Measurements from ENCODE around the gene CDC14A. TPM values are rescaled to one million over a fixed set of nuclear protein-coding genes. Genes with fewer than 3 reads are reported as not detected.
A peak's percentile ranks its signal among the peaks of the same experiment; 100 is the strongest.

The CDC14A gene
- total RNA-seq, 1 donor from 2014 or later: 8.7 TPM

DNA sequence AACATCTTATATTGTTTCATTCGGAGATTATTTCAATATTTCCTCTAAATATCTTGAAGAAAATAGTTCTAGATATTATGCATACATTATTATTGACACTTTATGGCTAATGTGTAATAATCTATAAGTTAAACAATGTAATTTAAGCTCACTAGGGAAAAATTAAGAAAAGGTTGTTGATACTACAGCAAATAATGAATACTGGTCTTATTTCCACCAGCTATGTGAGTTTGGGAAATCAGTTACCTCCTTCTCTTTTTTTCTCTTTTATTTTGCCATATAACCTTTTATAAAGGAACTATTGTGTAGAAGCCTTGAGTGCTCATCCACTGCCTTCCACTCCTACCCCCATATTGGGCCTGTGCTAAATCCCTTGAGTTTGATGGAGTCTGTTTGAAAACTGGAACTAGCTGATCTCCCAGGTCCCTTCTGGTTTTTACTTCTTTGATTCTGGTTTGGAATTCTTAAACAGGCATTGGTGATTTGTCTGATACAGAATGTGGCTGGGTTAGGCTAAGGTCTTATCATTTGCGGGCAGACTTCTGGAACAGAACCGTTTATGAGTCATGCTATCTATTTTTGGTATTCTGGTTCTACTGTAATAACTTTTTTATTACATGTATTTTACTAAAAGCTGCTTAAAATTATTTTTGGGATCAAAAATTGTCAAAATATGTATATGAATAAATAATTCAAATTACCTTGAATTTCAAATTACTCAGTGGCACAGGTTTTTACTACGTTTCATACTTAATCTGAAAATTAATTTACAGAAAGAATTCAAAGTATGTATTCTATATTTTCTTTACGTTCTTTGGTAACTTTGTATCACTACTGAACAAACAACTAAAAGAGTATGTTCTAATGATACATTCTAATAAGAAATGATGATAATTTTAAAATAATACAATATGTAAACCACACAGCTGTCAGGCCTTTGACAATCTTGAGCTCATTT lies 5.0 kb upstream of the CDC14A start:
- Histone ChIP-seq H3K4me3 (ENCODE audit: low read depth, low read length) (no peak overlapping the region), H3K27me3 (ENCODE audit: control insufficient read depth, insufficient read depth, low read length) (no peaks in the 10 kb centered on the region), H3K36me3 (ENCODE audit: control insufficient read depth, insufficient read depth, low read length) (no peaks in the 10 kb centered on the region)
- DNase-seq (ENCODE audit: low read depth): no peak
- TF ChIP-seq, protein P1, sequence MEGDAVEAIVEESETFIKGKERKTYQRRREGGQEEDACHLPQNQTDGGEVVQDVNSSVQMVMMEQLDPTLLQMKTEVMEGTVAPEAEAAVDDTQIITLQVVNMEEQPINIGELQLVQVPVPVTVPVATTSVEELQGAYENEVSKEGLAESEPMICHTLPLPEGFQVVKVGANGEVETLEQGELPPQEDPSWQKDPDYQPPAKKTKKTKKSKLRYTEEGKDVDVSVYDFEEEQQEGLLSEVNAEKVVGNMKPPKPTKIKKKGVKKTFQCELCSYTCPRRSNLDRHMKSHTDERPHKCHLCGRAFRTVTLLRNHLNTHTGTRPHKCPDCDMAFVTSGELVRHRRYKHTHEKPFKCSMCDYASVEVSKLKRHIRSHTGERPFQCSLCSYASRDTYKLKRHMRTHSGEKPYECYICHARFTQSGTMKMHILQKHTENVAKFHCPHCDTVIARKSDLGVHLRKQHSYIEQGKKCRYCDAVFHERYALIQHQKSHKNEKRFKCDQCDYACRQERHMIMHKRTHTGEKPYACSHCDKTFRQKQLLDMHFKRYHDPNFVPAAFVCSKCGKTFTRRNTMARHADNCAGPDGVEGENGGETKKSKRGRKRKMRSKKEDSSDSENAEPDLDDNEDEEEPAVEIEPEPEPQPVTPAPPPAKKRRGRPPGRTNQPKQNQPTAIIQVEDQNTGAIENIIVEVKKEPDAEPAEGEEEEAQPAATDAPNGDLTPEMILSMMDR (IDR thresholded peaks at IDR 0.05; ENCODE audit: insufficient read depth, low read length, poor library complexity, severe bottlenecking): no peak

DNA sequence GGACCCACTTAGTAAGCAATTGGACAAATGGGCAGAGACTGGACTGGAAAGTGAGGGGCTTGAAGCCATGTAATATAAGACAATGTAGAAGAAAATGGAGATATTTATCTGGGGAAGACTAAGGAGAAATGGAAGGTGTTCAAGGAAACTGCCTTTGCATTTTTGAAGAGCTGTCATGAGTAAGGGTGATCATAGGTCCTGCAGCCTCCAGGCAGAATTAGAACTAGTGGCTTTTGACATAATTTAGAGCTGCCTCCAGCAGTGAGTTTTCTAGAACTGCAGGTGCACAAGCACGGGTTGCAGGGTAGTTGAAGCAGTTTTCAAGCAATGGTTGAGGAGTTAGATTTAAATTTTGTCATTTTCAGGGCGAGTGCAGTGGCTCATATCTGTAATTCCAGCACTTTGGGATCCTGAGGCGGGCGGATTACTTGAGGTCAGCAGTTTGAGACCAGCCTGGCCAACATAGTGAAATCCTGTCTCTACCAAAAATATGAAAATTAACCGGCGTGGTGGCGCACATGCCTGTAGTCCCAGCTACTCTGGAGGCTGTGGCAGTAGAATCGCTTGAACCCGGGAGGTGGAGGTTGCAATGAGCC lies 3.7 kb upstream of the CDC14A start:
- Histone ChIP-seq H3K4me3 (ENCODE audit: low read depth, low read length) (no peak overlapping the region), H3K27me3 (ENCODE audit: control insufficient read depth, insufficient read depth, low read length) (no peaks in the 10 kb centered on the region)
- TF ChIP-seq, protein P1 (IDR thresholded peaks at IDR 0.05; ENCODE audit: insufficient read depth, low read length, poor library complexity, severe bottlenecking): no peak

DNA sequence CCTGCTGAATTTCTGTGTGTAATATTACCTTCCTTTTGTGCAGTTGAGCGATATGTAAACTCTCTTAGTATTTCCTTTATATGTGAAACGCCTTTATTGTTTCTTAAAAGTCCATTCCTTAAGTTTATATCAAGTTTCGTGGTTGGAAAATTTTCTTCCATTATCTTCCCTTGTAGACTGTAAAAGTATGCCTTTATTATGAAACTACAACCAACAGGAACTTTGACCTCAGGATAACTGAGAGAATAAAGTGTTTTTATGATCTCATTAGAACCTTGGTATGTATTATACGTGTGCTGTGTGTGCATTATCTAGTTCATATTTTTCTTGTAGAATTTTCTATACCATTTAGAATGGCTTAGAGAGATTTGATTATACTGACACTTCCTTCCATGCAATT lies 3.1 kb upstream of the CDC14A start:
- DNase-seq (ENCODE audit: low read depth): no peak
- Histone ChIP-seq H3K36me3 (ENCODE audit: control insufficient read depth, insufficient read depth, low read length) (no peaks in the 10 kb centered on the region), H3K4me3 (ENCODE audit: low read depth, low read length) (no peak overlapping the region), H3K27me3 (ENCODE audit: control insufficient read depth, insufficient read depth, low read length) (no peaks in the 10 kb centered on the region)
- TF ChIP-seq, protein P1 (IDR thresholded peaks at IDR 0.05; ENCODE audit: insufficient read depth, low read length, poor library complexity, severe bottlenecking): no peak

More for the DNA sequence above, 3.7 kb upstream of the CDC14A start:
- DNase-seq (ENCODE audit: low read depth): no peak
- no peaks in the 10 kb centered on the region for H3K36me3 ChIP-seq (ENCODE audit: control insufficient read depth, insufficient read depth, low read length)

DNA sequence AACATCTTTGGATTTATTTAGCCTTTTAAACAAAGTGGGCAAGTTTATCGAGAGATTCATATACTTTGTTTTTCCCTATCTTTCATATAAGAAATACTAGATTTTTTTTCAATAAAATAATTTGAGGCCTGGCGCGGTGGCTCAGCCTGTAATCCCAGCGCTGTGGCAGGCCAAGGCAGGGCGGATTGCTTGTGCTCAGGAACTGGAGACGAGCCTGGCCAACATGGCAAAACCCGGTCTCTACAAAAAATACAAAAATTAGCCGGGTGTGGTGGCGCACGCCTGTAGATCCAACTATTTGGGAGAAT lies 1.6 kb upstream of the CDC14A start:
- TF ChIP-seq, protein P1 (IDR thresholded peaks at IDR 0.05; ENCODE audit: insufficient read depth, low read length, poor library complexity, severe bottlenecking): no peak
- DNase-seq (ENCODE audit: low read depth): no peak
- Histone ChIP-seq H3K4me3 (ENCODE audit: low read depth, low read length) (peak overlapping the region; percentile 64), H3K27me3 (ENCODE audit: control insufficient read depth, insufficient read depth, low read length) (no peaks in the 10 kb centered on the region), H3K36me3 (ENCODE audit: control insufficient read depth, insufficient read depth, low read length) (no peaks in the 10 kb centered on the region)

DNA sequence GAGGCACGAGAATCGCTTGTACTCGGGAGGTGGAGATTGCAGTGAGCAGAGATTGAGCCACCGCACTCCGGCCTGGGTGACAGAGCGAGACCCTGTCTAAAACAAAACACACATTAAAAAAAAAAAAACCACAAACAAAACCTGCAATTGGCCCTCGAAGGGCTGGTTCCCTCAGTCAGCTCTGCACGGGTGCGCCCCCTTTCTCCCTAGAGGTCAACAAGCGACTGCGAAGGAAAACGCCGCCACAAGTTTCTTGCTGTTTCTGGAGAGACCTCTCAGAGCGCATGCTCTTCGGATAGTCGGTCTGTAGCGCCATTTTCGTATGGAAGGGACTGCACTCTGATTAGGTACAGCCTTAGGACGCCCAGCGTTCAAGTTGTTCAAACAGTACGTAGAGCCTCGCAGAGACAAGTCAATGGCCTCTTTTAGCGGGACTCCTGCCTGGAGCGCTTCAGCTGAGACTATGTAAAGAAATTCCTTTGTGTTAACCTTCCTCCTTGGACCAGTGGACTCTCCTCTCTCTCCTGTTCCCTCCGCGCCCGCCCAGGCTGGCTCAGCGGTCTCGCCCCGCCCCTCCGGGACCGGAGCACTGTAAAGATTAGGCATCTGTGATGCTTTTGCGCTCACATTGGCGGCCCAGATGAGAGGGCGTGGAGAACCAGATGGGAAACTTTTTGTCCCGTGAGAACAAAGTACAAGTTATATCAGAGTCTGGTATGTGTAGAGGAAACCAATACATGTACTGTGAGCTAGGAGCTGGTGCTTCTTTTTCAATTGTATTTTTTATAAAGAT lies 1.0 kb upstream of the CDC14A start:
- TF ChIP-seq, protein P1 (IDR thresholded peaks at IDR 0.05; ENCODE audit: insufficient read depth, low read length, poor library complexity, severe bottlenecking): peak; percentile 36

More for the DNA sequence above, 1.0 kb upstream of the CDC14A start:
- Histone ChIP-seq H3K27me3 (ENCODE audit: control insufficient read depth, insufficient read depth, low read length) (no peaks in the 10 kb centered on the region), H3K36me3 (ENCODE audit: control insufficient read depth, insufficient read depth, low read length) (no peaks in the 10 kb centered on the region), H3K4me3 (ENCODE audit: low read depth, low read length) (peak overlapping the region; percentile 64)
- peak; percentile 65 for DNase-seq (ENCODE audit: low read depth)

Measured in kidney epithelial cell (primary cell).